HL-60 (cell line): ENCODE measurements around the gene RBFOX1.

Experiments
- DNase-seq, 2 experiments: peaks; one replicate each; pipeline ENCODE4 v3.0.0-alpha.2; 2010 to 2020; ENCODE audit warnings: low read depth in 1 of 2, low spot score in 1 of 2
- H3K27ac ChIP-seq: fragments of 250-450 bp; sonication (Bioruptor Pico); replicated peaks from 2 replicates; pipeline ENCODE4 v1.5.1; 2020; ENCODE audit warnings: mild to moderate bottlenecking, moderate library complexity
- H3K27me3 ChIP-seq: fragments of 250-450 bp; sonication (Bioruptor Pico); 2 replicates; pipeline ENCODE4 v1.5.1; 2021; ENCODE audit warnings: mild to moderate bottlenecking, moderate library complexity; ENCODE audit not compliant: insufficient read depth, poor library complexity, severe bottlenecking
- H3K4me3 ChIP-seq: replicated peaks from 2 replicates; pipeline ENCODE4 v1.5.1; 2011; ENCODE audit warnings: mild to moderate bottlenecking, control low read depth, low read length; ENCODE audit not compliant: insufficient read depth
- CTCF ChIP-seq: IDR thresholded peaks from one replicate; pipeline ENCODE4 v1.5.1; 2011; ENCODE audit warnings: low read length, control low read depth, inconsistent platforms; ENCODE audit not compliant: insufficient read depth
- GABPA ChIP-seq: IDR thresholded peaks from 2 replicates; pipeline ENCODE4 v1.6.1; 2012; ENCODE audit warnings: low read depth
- POLR2AphosphoS5 ChIP-seq: IDR thresholded peaks from 2 replicates; pipeline ENCODE4 v1.6.1; 2012; ENCODE audit warnings: low read depth
- REST ChIP-seq: IDR thresholded peaks from 2 replicates; pipeline ENCODE4 v1.6.1; 2012; ENCODE audit warnings: low read depth; ENCODE audit not compliant: insufficient replicate concordance
- SPI1 ChIP-seq: IDR thresholded peaks from 2 replicates; pipeline ENCODE4 v1.6.1; 2012; ENCODE audit warnings: low read depth, mild to moderate bottlenecking, borderline replicate concordance

The RBFOX1 gene

DNA sequence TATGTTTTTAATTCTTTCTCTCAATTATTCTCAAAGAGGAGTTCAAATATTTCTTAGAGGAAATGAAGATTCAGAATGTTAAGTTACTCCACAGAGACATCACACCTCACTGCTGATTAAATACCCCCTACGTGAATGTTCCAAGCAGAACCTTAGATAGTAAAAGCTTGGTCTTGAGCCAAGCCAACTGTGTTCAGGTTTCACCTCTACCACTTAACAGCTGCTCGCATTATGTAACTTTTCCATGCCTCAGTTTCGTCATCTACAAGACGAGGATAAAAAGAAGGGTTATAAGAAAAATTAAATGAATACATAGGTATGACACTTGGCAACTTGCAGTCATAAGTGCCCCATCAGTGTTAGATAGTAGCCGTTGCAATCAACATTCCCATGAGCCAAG is 356.2 kb downstream of the RBFOX1 start:
- no peak for TF ChIP-seq SPI1
- TF ChIP-seq REST, result no peak
- TF ChIP-seq CTCF, result no peak
- no peak for TF ChIP-seq POLR2AphosphoS5
- TF ChIP-seq GABPA, result no peak
- Histone ChIP-seq H3K27ac (no peak overlapping the region), H3K27me3 (no peaks in the 10 kb centered on the region), H3K4me3 (no peak overlapping the region)
- no peak for DNase-seq

- Histone ChIP-seq H3K27ac (no peak overlapping the region), H3K4me3 (no peak overlapping the region), H3K27me3 (no peaks in the 10 kb centered on the region)
- no peak for DNase-seq
- TF ChIP-seq POLR2AphosphoS5 (no peak), SPI1 (no peak), GABPA (no peak), REST (no peak), CTCF (no peak)
Observed at GRCh38 chr16:7689234-7689633, 356.6 kb downstream of the RBFOX1 start.

DNA sequence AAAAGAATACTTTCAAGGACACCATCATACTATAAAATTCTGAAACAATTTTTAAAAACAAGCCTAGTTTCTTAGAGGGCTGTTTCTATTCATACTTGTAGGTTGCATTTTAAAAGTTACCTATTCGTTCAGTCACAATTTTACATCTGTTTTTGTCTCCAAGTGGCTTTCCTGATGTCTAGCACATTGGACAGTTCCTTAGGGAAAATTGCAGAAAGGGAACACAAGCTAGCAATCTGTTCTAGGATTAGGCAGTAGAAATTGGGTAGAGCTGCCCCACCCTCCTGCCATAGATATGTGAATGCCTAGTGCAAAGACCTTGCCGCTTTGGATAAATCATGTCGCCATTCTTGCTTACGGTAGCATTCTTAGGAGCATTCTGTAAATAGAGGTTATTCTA is 358.9 kb downstream of the RBFOX1 start:
- TF ChIP-seq SPI1, result no peak
- TF ChIP-seq REST, result peak; percentile 58
- no peak for TF ChIP-seq GABPA
- no peak for TF ChIP-seq CTCF
- no peak for DNase-seq
- Histone ChIP-seq H3K4me3 (no peak overlapping the region), H3K27ac (no peak overlapping the region), H3K27me3 (no peaks in the 10 kb centered on the region)
